Measurements from ENCODE around the gene NKD1. TPM values are rescaled to one million over a fixed set of nuclear protein-coding genes. Genes with fewer than 3 reads are reported as not detected.

The NKD1 gene
- total and polyA plus RNA-seq, 2 experiments from 2014 or later = not detected

DNA sequence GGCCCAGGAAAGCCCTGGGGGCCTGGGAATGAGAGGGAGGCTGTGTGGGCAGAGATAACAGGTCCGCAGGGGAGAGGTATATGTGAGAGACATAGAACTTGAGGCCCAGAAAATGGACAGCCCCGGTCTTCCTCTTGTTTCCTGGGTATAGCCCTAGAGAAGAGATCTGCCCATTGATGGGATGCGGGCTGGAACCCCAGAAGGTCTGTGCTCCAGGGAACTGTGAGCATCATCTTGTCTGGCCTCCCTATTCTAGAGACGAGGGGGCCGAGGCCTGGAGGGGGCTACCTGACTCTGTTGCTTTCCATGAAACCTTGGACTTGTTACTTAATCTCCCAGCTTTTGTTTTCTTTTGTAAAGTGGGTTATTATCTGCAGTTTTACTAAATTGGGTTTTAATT lies 53.9 kb downstream of the NKD1 start:
- H3K36me3 ChIP-seq (ENCODE audit: low read depth) = no peaks in the 10 kb centered on the region
- H3K9me3 ChIP-seq (ENCODE audit: low read depth) = no peaks in the 10 kb centered on the region
- WGBS, 2 experiments (ENCODE audit: low coverage in 1 of 2, low lambda C conversion rate in 2 of 2, missing lambda C conversion rate in 2 of 2) = 86 to 89% methylated on average over 5 of the region's 5 CpGs
- H3K79me2 ChIP-seq (ENCODE audit: insufficient read depth) = no peaks in the 10 kb centered on the region
- no peak for TF ChIP-seq EZH2 (IDR thresholded peaks at IDR 0.05; ENCODE audit: insufficient read depth, poor library complexity, severe bottlenecking)
- TF ChIP-seq EZH2phosphoT487 (IDR thresholded peaks at IDR 0.05; ENCODE audit: insufficient read depth, low read depth) = no peak
- in situ Hi-C loops (cut with MboI) = no loop called here
- H2AFZ ChIP-seq = no peak overlapping the region
- no peak overlapping the region for H3K4me3 ChIP-seq
- DNase-seq = no peak
- 0 out of 2 replicates have a peak, but pooled peaks cover 5% of the 10 kb centered on the region for H3K4me1 ChIP-seq (ENCODE audit: insufficient read depth)
- H3K27ac ChIP-seq = no peak overlapping the region
- H3K9me2 ChIP-seq (ENCODE audit: insufficient read depth) = no peaks in the 10 kb centered on the region
- H3F3A ChIP-seq (ENCODE audit: insufficient read depth) = no peaks in the 10 kb centered on the region
- 0 out of 2 replicates have a peak, but pooled peaks cover 6% of the 10 kb centered on the region for H3K27me3 ChIP-seq (replicated peaks; ENCODE audit: insufficient read depth)
- no peak overlapping the region for H3K4me2 ChIP-seq (ENCODE audit: unreplicated experiment)
- H4K20me1 ChIP-seq (ENCODE audit: insufficient read depth) = no peaks in the 10 kb centered on the region
- H3K9ac ChIP-seq = no peak overlapping the region

DNA sequence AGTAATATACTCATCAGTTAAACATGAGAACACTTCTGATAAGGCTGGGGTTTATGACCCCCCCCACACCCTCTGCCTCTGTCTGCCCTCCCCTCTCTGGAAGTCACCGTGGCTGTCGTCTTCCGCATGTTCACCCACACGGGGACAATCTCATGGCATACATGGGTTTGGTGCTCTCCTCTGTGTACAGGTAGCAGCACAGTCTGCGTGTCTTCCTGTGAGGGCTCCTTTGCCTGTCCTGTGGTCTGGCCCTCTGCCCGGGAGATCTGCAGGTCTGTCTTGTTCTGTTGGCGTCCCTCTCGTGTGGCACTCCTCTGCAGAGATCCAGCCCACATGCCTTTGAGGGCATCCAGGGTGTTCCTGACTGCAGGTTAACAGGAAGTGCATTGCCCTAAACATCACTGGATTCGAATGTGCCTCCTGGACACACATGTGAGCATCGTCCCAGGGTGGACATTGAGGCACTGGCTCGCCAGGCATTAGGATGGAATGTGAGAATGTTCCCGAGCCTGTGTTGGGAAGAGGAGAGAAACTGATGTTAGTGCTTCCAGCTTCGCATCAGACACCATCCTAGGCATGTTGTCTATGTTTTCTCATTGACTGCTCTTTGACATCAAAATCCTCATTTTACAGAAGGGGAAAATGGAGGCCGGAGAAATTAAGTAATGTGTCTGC lies 54.5 kb downstream of the NKD1 start:
- Histone ChIP-seq H3K27ac (no peak overlapping the region), H3K4me1 (ENCODE audit: insufficient read depth) (0 out of 2 replicates have a peak, but pooled peaks cover 5% of the 10 kb centered on the region), H3K4me3 (no peak overlapping the region), H3K9me3 (ENCODE audit: low read depth) (no peaks in the 10 kb centered on the region), H3F3A (ENCODE audit: insufficient read depth) (no peaks in the 10 kb centered on the region), H3K27me3 (replicated peaks; ENCODE audit: insufficient read depth) (0 out of 2 replicates have a peak, but pooled peaks cover 6% of the 10 kb centered on the region), H3K79me2 (ENCODE audit: insufficient read depth) (no peaks in the 10 kb centered on the region), H4K20me1 (ENCODE audit: insufficient read depth) (no peaks in the 10 kb centered on the region), H3K9me2 (ENCODE audit: insufficient read depth) (no peaks in the 10 kb centered on the region), H3K4me2 (ENCODE audit: unreplicated experiment) (no peak overlapping the region), H2AFZ (peak overlapping the region; percentile 72), H3K9ac (no peak overlapping the region), H3K36me3 (ENCODE audit: low read depth) (no peaks in the 10 kb centered on the region)
- 58 to 60% methylated on average over 14 of the region's 14 CpGs for WGBS, 2 experiments (ENCODE audit: low coverage in 1 of 2, low lambda C conversion rate in 2 of 2, missing lambda C conversion rate in 2 of 2)
- no peak for TF ChIP-seq EZH2 (IDR thresholded peaks at IDR 0.05; ENCODE audit: insufficient read depth, poor library complexity, severe bottlenecking)
- TF ChIP-seq EZH2phosphoT487 (IDR thresholded peaks at IDR 0.05; ENCODE audit: insufficient read depth, low read depth) = no peak
- DNase-seq = no peak
- in situ Hi-C loops (cut with MboI) = no loop called here

DNA sequence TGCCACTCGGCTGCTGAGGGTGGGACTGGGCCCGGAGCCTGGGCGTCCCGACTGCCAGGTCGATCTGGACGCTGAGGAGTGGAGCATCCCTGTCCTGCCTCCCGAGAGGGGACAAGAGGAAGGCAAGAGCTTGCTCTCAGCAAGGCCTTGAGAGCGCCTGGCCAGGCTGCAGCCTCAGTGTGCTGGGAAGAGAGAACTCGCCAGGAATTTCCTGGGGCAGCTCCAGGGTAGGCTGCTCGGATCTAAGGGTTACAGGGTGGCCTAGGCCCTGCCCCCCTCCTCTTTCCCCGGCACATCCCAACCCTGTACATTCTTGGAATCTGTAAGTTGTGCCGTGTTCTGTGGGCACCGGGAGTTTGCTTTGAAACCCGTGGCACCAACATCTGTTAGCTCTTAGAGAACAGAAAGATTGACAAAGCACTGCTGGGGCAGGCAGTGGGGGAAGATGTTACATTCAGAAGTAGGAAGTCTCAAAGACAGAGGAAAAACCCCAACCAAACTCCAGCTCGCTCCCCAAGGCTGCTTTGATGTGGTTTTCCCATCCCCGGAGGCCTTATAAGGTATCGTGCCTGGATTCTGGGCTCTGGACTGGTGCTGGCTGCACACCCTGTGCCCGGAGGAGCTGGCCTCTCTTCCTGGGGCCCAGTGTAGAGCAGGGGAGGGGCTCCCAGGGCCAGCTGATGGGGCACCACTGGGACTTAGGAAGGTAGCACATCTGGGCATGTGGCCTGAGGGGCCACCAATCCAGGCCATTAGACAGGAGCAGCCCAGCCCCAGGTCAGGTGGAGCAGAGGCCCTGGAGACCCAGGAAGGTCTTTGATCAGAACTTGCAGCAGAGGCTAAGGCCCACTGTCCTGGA lies 55.2 kb downstream of the NKD1 start:
- WGBS, 2 experiments (ENCODE audit: low coverage in 1 of 2, low lambda C conversion rate in 2 of 2, missing lambda C conversion rate in 2 of 2) = 10 to 19% methylated on average over 18 of the region's 18 CpGs
- H3K27ac ChIP-seq = no peak overlapping the region
- TF ChIP-seq EZH2 (IDR thresholded peaks at IDR 0.05; ENCODE audit: insufficient read depth, poor library complexity, severe bottlenecking) (no peak), EZH2phosphoT487 (IDR thresholded peaks at IDR 0.05; ENCODE audit: insufficient read depth, low read depth) (no peak)
- H2AFZ ChIP-seq = peak overlapping the region; percentile 72
- H3F3A ChIP-seq (ENCODE audit: insufficient read depth) = no peaks in the 10 kb centered on the region
- no peaks in the 10 kb centered on the region for H4K20me1 ChIP-seq (ENCODE audit: insufficient read depth)
- in situ Hi-C loops (cut with MboI) = no loop called here
- no peaks in the 10 kb centered on the region for H3K79me2 ChIP-seq (ENCODE audit: insufficient read depth)
- no peaks in the 10 kb centered on the region for H3K9me3 ChIP-seq (ENCODE audit: low read depth)
- no peak overlapping the region for H3K9ac ChIP-seq
- H3K4me1 ChIP-seq (ENCODE audit: insufficient read depth) = 0 out of 2 replicates have a peak, but pooled peaks cover 5% of the 10 kb centered on the region
- peak; percentile 59 for DNase-seq
- 0 out of 2 replicates have a peak, but pooled peaks cover 6% of the 10 kb centered on the region for H3K27me3 ChIP-seq (replicated peaks; ENCODE audit: insufficient read depth)
- H3K4me2 ChIP-seq (ENCODE audit: unreplicated experiment) = no peak overlapping the region
- no peak overlapping the region for H3K4me3 ChIP-seq
- no peaks in the 10 kb centered on the region for H3K36me3 ChIP-seq (ENCODE audit: low read depth)
- H3K9me2 ChIP-seq (ENCODE audit: insufficient read depth) = no peaks in the 10 kb centered on the region

DNA sequence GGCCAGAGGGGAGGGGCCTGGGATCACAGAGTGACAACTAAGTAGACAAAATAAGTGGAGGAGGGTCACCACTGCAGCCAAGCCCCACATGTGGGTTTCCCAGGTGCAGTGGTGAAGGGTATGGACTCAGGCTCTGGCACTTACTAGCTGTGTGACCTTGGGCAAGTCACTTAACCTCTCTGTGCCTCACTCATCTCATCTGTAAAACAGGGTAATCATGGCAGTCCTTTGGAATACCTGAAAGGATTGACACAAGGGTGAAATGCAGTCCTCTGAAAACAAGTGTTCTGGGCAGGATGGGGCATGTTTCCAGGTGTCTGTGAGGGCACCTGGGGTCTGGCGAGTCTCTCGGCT lies 55.8 kb downstream of the NKD1 start:
- Histone ChIP-seq H3K9ac (no peak overlapping the region), H3K4me3 (no peak overlapping the region), H3F3A (ENCODE audit: insufficient read depth) (no peaks in the 10 kb centered on the region), H2AFZ (no peak overlapping the region), H3K4me2 (ENCODE audit: unreplicated experiment) (no peak overlapping the region), H4K20me1 (ENCODE audit: insufficient read depth) (no peaks in the 10 kb centered on the region), H3K36me3 (ENCODE audit: low read depth) (no peaks in the 10 kb centered on the region), H3K9me2 (ENCODE audit: insufficient read depth) (no peaks in the 10 kb centered on the region), H3K9me3 (ENCODE audit: low read depth) (no peaks in the 10 kb centered on the region), H3K27ac (no peak overlapping the region), H3K27me3 (replicated peaks; ENCODE audit: insufficient read depth) (0 out of 2 replicates have a peak, but pooled peaks cover 6% of the 10 kb centered on the region), H3K4me1 (ENCODE audit: insufficient read depth) (0 out of 2 replicates have a peak, but pooled peaks cover 5% of the 10 kb centered on the region), H3K79me2 (ENCODE audit: insufficient read depth) (no peaks in the 10 kb centered on the region)
- in situ Hi-C loops (cut with MboI) = no loop called here
- WGBS, 2 experiments (ENCODE audit: low coverage in 1 of 2, low lambda C conversion rate in 2 of 2, missing lambda C conversion rate in 2 of 2) = 92 to 100% methylated on average over 2 of the region's 2 CpGs
- no peak for DNase-seq
- TF ChIP-seq EZH2 (IDR thresholded peaks at IDR 0.05; ENCODE audit: insufficient read depth, poor library complexity, severe bottlenecking) (no peak), EZH2phosphoT487 (IDR thresholded peaks at IDR 0.05; ENCODE audit: insufficient read depth, low read depth) (no peak)

Measured in GM23248 (cell line).